KMS-11 (cell line): Measurements from ENCODE around the gene EPHA6.

Experiments used
- H2AFZ ChIP-seq: fragments of 200-600 bp; sonication (generic); 2 replicates; pipeline ENCODE4 v1.6.1; 2016; ENCODE audit warnings: antibody characterized with exemption, mixed run types, low read depth
- H3K27ac ChIP-seq: fragments of 200-600 bp; sonication (generic); 2 replicates; pipeline ENCODE4 v1.6.1; 2016; ENCODE audit warnings: mild to moderate bottlenecking, mixed run types
- H3K27me3 ChIP-seq: fragments of 200-600 bp; sonication (generic); 2 replicates; pipeline ENCODE4 v1.6.1; 2017; ENCODE audit warnings: mild to moderate bottlenecking, low read depth, mixed run types, moderate library complexity; ENCODE audit not compliant: insufficient read depth
- H3K36me3 ChIP-seq: fragments of 200-600 bp; sonication (generic); 2 replicates; pipeline ENCODE4 v1.6.1; 2017; ENCODE audit warnings: mild to moderate bottlenecking, mixed run types; ENCODE audit not compliant: insufficient read depth
- H3K4me1 ChIP-seq: fragments of 200-600 bp; sonication (generic); 2 replicates; pipeline ENCODE4 v1.6.1; 2016; ENCODE audit warnings: mild to moderate bottlenecking, low read depth, mixed run types; ENCODE audit not compliant: poor library complexity, severe bottlenecking
- H3K4me2 ChIP-seq: fragments of 200-600 bp; sonication (generic); 2 replicates; pipeline ENCODE4 v1.7.0; 2016; ENCODE audit warnings: mild to moderate bottlenecking, mixed run types
- H3K4me3 ChIP-seq: fragments of 200-600 bp; sonication (generic); IDR thresholded peaks from 2 replicates; pipeline ENCODE4 v1.6.1; 2017; ENCODE audit warnings: low read depth, low read length, mixed read lengths; ENCODE audit not compliant: insufficient read depth
- H3K79me2 ChIP-seq: fragments of 200-600 bp; sonication (generic); 2 replicates; pipeline ENCODE4 v1.6.1; 2016; ENCODE audit warnings: low read depth, mixed run types; ENCODE audit not compliant: insufficient read depth
- H3K9ac ChIP-seq: fragments of 200-600 bp; sonication (generic); 2 replicates; pipeline ENCODE4 v1.6.1; 2016; ENCODE audit warnings: mild to moderate bottlenecking, mixed run types
- H4K20me1 ChIP-seq: fragments of 200-600 bp; sonication (generic); 2 replicates; pipeline ENCODE4 v1.6.1; 2016; ENCODE audit warnings: mild to moderate bottlenecking, mixed run types; ENCODE audit not compliant: insufficient read depth
- CTCF ChIP-seq: fragments of 200-600 bp; sonication (generic); conservative IDR thresholded peaks from 2 replicates; pipeline ENCODE4 v1.6.1; 2017; ENCODE audit warnings: low read depth, mild to moderate bottlenecking, antibody characterized with exemption, low read length, moderate library complexity, mixed read lengths

The EPHA6 gene

GRCh38 chr3:97089621-97090020, 275.2 kb downstream of the EPHA6 start:
- Histone ChIP-seq H3K36me3 (no peaks in the 10 kb centered on the region), H3K27ac (no peak overlapping the region), H3K4me1 (no peaks in the 10 kb centered on the region), H3K4me2 (no peak overlapping the region), H3K27me3 (no peaks in the 10 kb centered on the region), H3K4me3 (no peak overlapping the region), H2AFZ (no peak overlapping the region), H3K9ac (no peak overlapping the region), H3K79me2 (no peaks in the 10 kb centered on the region), H4K20me1 (no peaks in the 10 kb centered on the region)
- TF ChIP-seq CTCF: no peak

DNA sequence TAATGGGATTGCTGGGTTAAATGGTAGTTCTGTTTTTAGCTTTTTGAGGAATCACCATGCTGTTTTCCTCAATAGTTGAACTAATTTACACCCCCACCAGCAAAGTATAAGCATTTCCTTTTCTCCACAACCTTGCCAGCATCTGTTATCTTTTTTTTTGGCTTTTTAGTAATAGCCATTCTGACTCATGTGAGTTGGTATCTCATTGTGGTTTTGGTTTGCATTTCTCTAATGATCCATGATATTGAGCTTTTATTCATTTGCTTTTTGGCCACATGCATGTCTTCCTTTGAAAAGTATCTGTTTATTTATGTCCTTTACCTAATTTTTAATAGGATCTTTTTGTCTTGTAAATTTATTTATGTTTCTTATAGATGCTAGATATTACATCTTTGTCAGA, 288.2 kb downstream of the EPHA6 start:
- H3K27ac ChIP-seq: no peak overlapping the region
- H3K4me2 ChIP-seq: no peak overlapping the region
- no peaks in the 10 kb centered on the region for H3K27me3 ChIP-seq
- no peak for TF ChIP-seq CTCF
- no peaks in the 10 kb centered on the region for H3K4me1 ChIP-seq
- no peaks in the 10 kb centered on the region for H3K79me2 ChIP-seq
- no peak overlapping the region for H2AFZ ChIP-seq
- H3K4me3 ChIP-seq: no peak overlapping the region
- H3K9ac ChIP-seq: no peak overlapping the region
- no peaks in the 10 kb centered on the region for H4K20me1 ChIP-seq
- H3K36me3 ChIP-seq: no peaks in the 10 kb centered on the region

- no peak overlapping the region for H2AFZ ChIP-seq
- H3K27ac ChIP-seq: no peak overlapping the region
- no peaks in the 10 kb centered on the region for H3K4me1 ChIP-seq
- no peaks in the 10 kb centered on the region for H3K27me3 ChIP-seq
- H4K20me1 ChIP-seq: no peaks in the 10 kb centered on the region
- H3K36me3 ChIP-seq: no peaks in the 10 kb centered on the region
- no peak overlapping the region for H3K9ac ChIP-seq
- TF ChIP-seq CTCF: no peak
- H3K4me3 ChIP-seq: no peak overlapping the region
- H3K79me2 ChIP-seq: no peaks in the 10 kb centered on the region
- no peak overlapping the region for H3K4me2 ChIP-seq
Measured at GRCh38 chr3:97105989-97106651, 291.7 kb downstream of the EPHA6 start.

DNA sequence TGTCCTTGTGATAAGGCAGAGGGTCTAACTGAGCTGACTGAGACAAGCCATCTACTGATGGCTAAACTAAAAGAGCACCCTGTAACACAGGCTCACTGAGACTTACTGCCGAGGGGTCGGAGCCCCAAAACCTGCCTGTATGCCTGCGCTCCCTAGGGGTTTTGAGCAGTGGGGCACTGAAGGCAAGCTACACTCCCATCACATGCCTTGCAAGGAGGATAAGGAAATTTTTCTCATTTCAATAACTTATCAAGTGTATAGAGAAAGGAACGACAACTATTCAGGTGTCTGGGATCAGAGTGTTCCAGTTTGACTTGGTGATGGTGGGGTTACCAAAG, 292.2 kb downstream of the EPHA6 start:
- Histone ChIP-seq H2AFZ (no peak overlapping the region), H3K4me1 (no peaks in the 10 kb centered on the region), H4K20me1 (no peaks in the 10 kb centered on the region), H3K9ac (no peak overlapping the region), H3K4me2 (no peak overlapping the region), H3K27ac (no peak overlapping the region), H3K27me3 (no peaks in the 10 kb centered on the region), H3K79me2 (no peaks in the 10 kb centered on the region), H3K36me3 (no peaks in the 10 kb centered on the region), H3K4me3 (no peak overlapping the region)
- TF ChIP-seq CTCF: no peak

GRCh38 chr3:97108136-97108535, 293.7 kb downstream of the EPHA6 start:
- Histone ChIP-seq H3K4me2 (no peak overlapping the region), H3K4me3 (no peak overlapping the region), H4K20me1 (no peaks in the 10 kb centered on the region), H3K27me3 (no peaks in the 10 kb centered on the region), H3K4me1 (no peaks in the 10 kb centered on the region), H3K27ac (no peak overlapping the region), H3K79me2 (no peaks in the 10 kb centered on the region), H3K9ac (no peak overlapping the region), H3K36me3 (no peaks in the 10 kb centered on the region), H2AFZ (no peak overlapping the region)
- no peak for TF ChIP-seq CTCF
